Lung (tissue), 13 donors: ENCODE measurements around the gene PDHX. TPM values are rescaled to one million over a fixed set of nuclear protein-coding genes. Genes with fewer than 3 reads are reported as not detected.

Experiments
- ATAC-seq: fragments of 200-7000 bp; cut with Tn5 transposase; one replicate; pipeline ENCODE4 v1.9.1; 2020; ENCODE audit warnings: moderate number of reproducible peaks; ENCODE audit not compliant: insufficient read depth, low FRiP score
- DNase-seq, 3 donors: peaks; one replicate each; pipeline ENCODE4 v3.0.0-alpha.2; 2013 to 2017
- H3K27ac ChIP-seq, 2 donors: one replicate each; pipeline ENCODE4 v1.5.1; 2013; ENCODE audit warnings: mild to moderate bottlenecking in 2 of 2, moderate library complexity in 2 of 2, control low read depth in 1 of 2, inconsistent platforms in 1 of 2, low read depth in 1 of 2, low read length in 1 of 2
- H3K27me3 ChIP-seq, 3 donors: one replicate each; pipeline ENCODE4 v1.5.1; 2013; ENCODE audit warnings: low read length in 2 of 3; ENCODE audit not compliant: control insufficient read depth in 3 of 3, insufficient read depth in 3 of 3
- H3K36me3 ChIP-seq, 4 donors: one replicate each; pipeline ENCODE4 v1.5.1; 2013; ENCODE audit warnings: low read length in 4 of 4, mild to moderate bottlenecking in 1 of 4, moderate library complexity in 1 of 4; ENCODE audit not compliant: control insufficient read depth in 4 of 4, insufficient read depth in 4 of 4
- H3K4me1 ChIP-seq, 5 donors: one replicate each; pipeline ENCODE4 v1.5.1; 2013; ENCODE audit warnings: low read length in 5 of 5, mild to moderate bottlenecking in 2 of 5, moderate library complexity in 1 of 5; ENCODE audit not compliant: control insufficient read depth in 5 of 5, insufficient read depth in 5 of 5
- H3K4me3 ChIP-seq: one replicate; pipeline ENCODE4 v1.5.1; 2013; ENCODE audit warnings: mild to moderate bottlenecking, control low read depth, moderate library complexity
- H3K9ac ChIP-seq, 2 donors: one replicate each; pipeline ENCODE4 v1.5.1; 2013; ENCODE audit warnings: low read length in 2 of 2, control low read depth in 1 of 2; ENCODE audit not compliant: insufficient read depth in 1 of 2
- H3K9me3 ChIP-seq, 4 donors: one replicate each; pipeline ENCODE4 v1.5.1; 2013; ENCODE audit warnings: low read length in 3 of 4, mild to moderate bottlenecking in 1 of 4, moderate library complexity in 1 of 4; ENCODE audit not compliant: control insufficient read depth in 4 of 4, insufficient read depth in 3 of 4
- WGBS, 2 donors: extraction: QIAGEN DNeasy Blood & Tissue Kit; methylation state at CpG; one replicate each; pipeline ENCODE4 v1.1.7; 2013; 5-methylcytosine and 5-hydroxymethylcytosine counted together
- polyA plus RNA-seq, 2 donors: library from polyadenylated mRNA; stranded (reverse); fragments of 200-250 nt; gene quantifications; one replicate each; pipeline ENCODE4 v1.2.1, GENCODE V29; 2013
- small RNA-seq: library from RNA; depleted of rRNA; stranded (forward); fragments of <200 nt; gene quantifications from one replicate; pipeline ENCODE3, GENCODE V24; 2014; ENCODE audit warnings: low replicate concordance
- total RNA-seq, 2 donors: library from RNA; depleted of rRNA in 1 of 2; stranded (reverse); fragments of >200 nt in 1 of 2; gene quantifications; one replicate each; pipeline ENCODE4 v1.2.1, GENCODE V29; 2014 to 2021
- TF ChIP-seq, protein P1 (sequence below): IDR thresholded peaks from 2 replicates; pipeline ENCODE4 v1.5.1; 2012; ENCODE audit warnings: mild to moderate bottlenecking; ENCODE audit errors: control extremely low read depth, extremely low read depth
- donor health status: control.
- donor health status: control.
- donor health status: Bipolar disorder and iron deficiency.
- donor health status: healthy.
- donor health status: DM: yes; HTN: yes; CAD: no.

The PDHX gene
- total and polyA plus RNA-seq, 4 donors = 18.5 to 37.5 (median 23.8) TPM

DNA sequence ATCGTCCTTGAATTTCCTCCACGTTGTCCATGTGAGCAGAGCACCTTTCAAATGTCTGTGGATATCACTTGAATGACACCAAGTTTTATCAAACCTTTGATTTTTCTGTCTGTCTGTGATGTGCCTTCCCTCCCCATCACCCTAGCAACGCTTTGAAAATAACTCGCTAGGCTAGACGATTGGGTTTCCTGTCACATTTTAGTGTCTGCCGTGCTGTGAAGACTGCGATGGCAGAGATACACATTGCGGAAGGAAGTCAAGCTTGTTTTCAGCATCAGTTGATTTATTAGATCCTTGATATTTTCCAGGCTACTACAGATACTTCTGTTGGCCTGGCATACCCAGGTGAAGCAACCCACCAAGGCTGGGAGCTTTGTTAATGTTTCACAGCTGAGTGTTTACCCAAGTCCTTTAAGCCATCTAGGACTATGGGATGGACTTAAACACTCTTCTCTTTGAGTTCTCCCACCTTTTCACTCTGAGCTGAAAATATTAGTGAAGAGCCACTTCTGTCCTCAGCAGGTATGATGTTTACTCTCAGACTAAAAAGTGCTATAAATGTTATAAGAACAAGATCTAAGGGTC lies 128.9 kb downstream of the PDHX start:
- 16% methylated on average over 8 of the region's 8 CpGs for WGBS, 2 donors
- H3K4me1 ChIP-seq = peaks cover 0 to 9% (median 5%) of the 10 kb centered on the region in 5 donors
- DNase-seq = peak; percentile 36 to 81 (median 47)
- H3K9me3 ChIP-seq = no peaks in the 10 kb centered on the region
- peak overlapping the region in 1 of 2 donors; percentile 40 for H3K27ac ChIP-seq
- no peaks in the 10 kb centered on the region for H3K27me3 ChIP-seq
- TF ChIP-seq, protein P1, sequence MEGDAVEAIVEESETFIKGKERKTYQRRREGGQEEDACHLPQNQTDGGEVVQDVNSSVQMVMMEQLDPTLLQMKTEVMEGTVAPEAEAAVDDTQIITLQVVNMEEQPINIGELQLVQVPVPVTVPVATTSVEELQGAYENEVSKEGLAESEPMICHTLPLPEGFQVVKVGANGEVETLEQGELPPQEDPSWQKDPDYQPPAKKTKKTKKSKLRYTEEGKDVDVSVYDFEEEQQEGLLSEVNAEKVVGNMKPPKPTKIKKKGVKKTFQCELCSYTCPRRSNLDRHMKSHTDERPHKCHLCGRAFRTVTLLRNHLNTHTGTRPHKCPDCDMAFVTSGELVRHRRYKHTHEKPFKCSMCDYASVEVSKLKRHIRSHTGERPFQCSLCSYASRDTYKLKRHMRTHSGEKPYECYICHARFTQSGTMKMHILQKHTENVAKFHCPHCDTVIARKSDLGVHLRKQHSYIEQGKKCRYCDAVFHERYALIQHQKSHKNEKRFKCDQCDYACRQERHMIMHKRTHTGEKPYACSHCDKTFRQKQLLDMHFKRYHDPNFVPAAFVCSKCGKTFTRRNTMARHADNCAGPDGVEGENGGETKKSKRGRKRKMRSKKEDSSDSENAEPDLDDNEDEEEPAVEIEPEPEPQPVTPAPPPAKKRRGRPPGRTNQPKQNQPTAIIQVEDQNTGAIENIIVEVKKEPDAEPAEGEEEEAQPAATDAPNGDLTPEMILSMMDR = no peak
- H3K36me3 ChIP-seq = no peaks in the 10 kb centered on the region
- H3K4me3 ChIP-seq = no peak overlapping the region
- ATAC-seq = peak; percentile 54
- H3K9ac ChIP-seq = no peak overlapping the region

Small RNA genes lying within 50 kb of the gene (small RNA-seq; reads per million reads assigned to genes)
- gene MIR1343 = 0.31 reads per million, percentile 36 among the genes with 10 or more reads in this experiment

Other genes starting within 250 kb of the PDHX start
- 10 to 100 TPM; 24.3 to 28.9 TPM for gene APIP, start 239 bp upstream of the PDHX start, total RNA-seq
- 10 to 100 TPM; 21.7 to 27.8 TPM for gene APIP, start 239 bp upstream of the PDHX start, polyA plus RNA-seq
- gene CD44, start 222.6 kb downstream of the PDHX start, total RNA-seq = 100 to 1,000 TPM; 533 to 556 TPM
- gene CD44, start 222.6 kb downstream of the PDHX start, polyA plus RNA-seq = 100 to 1,000 TPM; 115 to 636 TPM